K562 (cell line): ENCODE results near the gene ENDOG. TPM values are rescaled to one million over a fixed set of nuclear protein-coding genes. Genes with fewer than 3 reads are reported as not detected.
A peak's percentile ranks its signal among the peaks of the same experiment; 100 is the strongest.

Source experiments
- ATF7 ChIP-seq: fragments of 450-650 bp; IDR thresholded peaks from 2 replicates; pipeline ENCODE4 v1.7.1; 2014; ENCODE audit warnings: mild to moderate bottlenecking, moderate library complexity
- C11orf30 ChIP-seq: fragments of 450-650 bp; IDR thresholded peaks from 2 replicates; pipeline ENCODE4 v1.6.1; 2016; ENCODE audit warnings: low read depth, mild to moderate bottlenecking
- CBFA2T2 ChIP-seq: fragments of 450-650 bp; conservative IDR thresholded peaks from 2 replicates; pipeline ENCODE4 v1.6.1; 2017; ENCODE audit warnings: mild to moderate bottlenecking
- CREBBP ChIP-seq: IDR thresholded peaks from one replicate; pipeline ENCODE4 v1.6.1; 2012; ENCODE audit warnings: low read depth, mild to moderate bottlenecking, control low read depth, inconsistent platforms, low read length
- DACH1 ChIP-seq: fragments of 450-650 bp; IDR thresholded peaks from 2 replicates; pipeline ENCODE4 v1.6.1; 2018; ENCODE audit not compliant: partially characterized antibody
- EGR1 ChIP-seq: fragments of 450-650 bp; conservative IDR thresholded peaks from 2 replicates; pipeline ENCODE4 v1.6.1; 2017; ENCODE audit warnings: mild to moderate bottlenecking
- ELF1 ChIP-seq: fragments of 200-800 bp; sonication (Bioruptor generic); IDR thresholded peaks from 2 replicates; pipeline ENCODE4 v1.6.1; 2016; ENCODE audit warnings: missing genetic modification characterization, missing compliant biosample characterization
- EP400 ChIP-seq: fragments of 450-650 bp; IDR thresholded peaks from 2 replicates; pipeline ENCODE4 v1.6.1; 2017; ENCODE audit warnings: antibody characterized with exemption, mild to moderate bottlenecking, moderate library complexity
- HDAC2 ChIP-seq: fragments of 450-650 bp; IDR thresholded peaks from 2 replicates; pipeline ENCODE4 v1.6.1; 2016; ENCODE audit warnings: mild to moderate bottlenecking
- JUND ChIP-seq, 2 experiments: IDR thresholded peaks; 2 replicates in 1 of 2; 3 replicates in 1 of 2; pipeline ENCODE4 v1.6.1; 2011; ENCODE audit warnings: borderline replicate concordance in 2 of 2, low read depth in 2 of 2, low read length in 2 of 2, improper control_type of control experiment in 1 of 2, missing biosample characterization in 1 of 2, missing genetic modification characterization in 1 of 2, missing genetic modification reagents in 1 of 2
- KDM1A ChIP-seq, 2 experiments: fragments of 450-650 bp; IDR thresholded peaks; 2 replicates each; pipeline ENCODE4 v1.6.1; 2016; ENCODE audit warnings: mild to moderate bottlenecking in 2 of 2
- MAFF ChIP-seq: IDR thresholded peaks from 2 replicates; pipeline ENCODE4 v1.6.1; 2012; ENCODE audit warnings: low read length, improper control_type of control experiment
- MNT ChIP-seq, 2 experiments: fragments of 450-650 bp; conservative IDR thresholded peaks; 2 replicates each; pipeline ENCODE4 v1.6.1; 2017; ENCODE audit warnings: mild to moderate bottlenecking in 2 of 2, moderate library complexity in 2 of 2
- NFATC3 ChIP-seq: fragments of 450-650 bp; IDR thresholded peaks from 2 replicates; pipeline ENCODE4 v1.6.1; 2017; ENCODE audit warnings: mild to moderate bottlenecking
- PHF8 ChIP-seq: fragments of 200-600 bp; sonication (generic); IDR thresholded peaks from 2 replicates; pipeline ENCODE4 v1.6.1; 2012; ENCODE audit warnings: mixed run types, mild to moderate bottlenecking, inconsistent platforms, low read length, moderate library complexity, borderline replicate concordance
- PKNOX1 ChIP-seq: fragments of 450-650 bp; IDR thresholded peaks from 2 replicates; pipeline ENCODE4 v1.6.1; 2016
- RCOR1 ChIP-seq, 2 experiments: IDR thresholded peaks; 2 replicates each; pipeline ENCODE4 v1.6.1; 2012; ENCODE audit warnings: low read depth in 2 of 2, low read length in 2 of 2, borderline replicate concordance in 1 of 2, improper control_type of control experiment in 1 of 2
- SMARCA5 ChIP-seq: fragments of 450-650 bp; IDR thresholded peaks from 2 replicates; pipeline ENCODE4 v1.6.1; 2016
- TRIM24 ChIP-seq, 2 experiments: fragments of 450-650 bp; IDR thresholded peaks; 2 replicates each; pipeline ENCODE4 v1.6.1; 2016
- ZMIZ1 ChIP-seq, 2 experiments: fragments of 150-350 bp in 1 of 2; IDR thresholded peaks; 2 replicates each; pipeline ENCODE4 v1.6.1; 2012 to 2016; ENCODE audit warnings: low read depth in 2 of 2, low read length in 2 of 2, mild to moderate bottlenecking in 1 of 2, moderate library complexity in 1 of 2
- ZNF121 ChIP-seq: sonication (generic); formaldehyde crosslinking; conservative IDR thresholded peaks from 2 replicates; pipeline ENCODE4 v1.8.0; 2022; ENCODE audit warnings: missing genetic modification reagents
- ZNF384 ChIP-seq: IDR thresholded peaks from 2 replicates; pipeline ENCODE4 v1.6.1; 2012; ENCODE audit warnings: low read depth, low read length, improper control_type of control experiment
- ZNF589 ChIP-seq: fragments of 200-800 bp; sonication (Bioruptor generic); IDR thresholded peaks from 2 replicates; pipeline ENCODE4 v1.6.1; 2016; ENCODE audit warnings: low read depth, missing genetic modification characterization, missing compliant biosample characterization
- polyA plus RNA-seq, 8 experiments: library from polyadenylated mRNA; depleted of rRNA in 4 of 8; stranded (reverse) in 5 of 8; unstranded in 3 of 8; fragments of >200 nt; fragmentation: Nextera tagmentation in 2 of 8; fragmentation: Illumina TruSeq in 1 of 8; extraction: Ambion mirVana in 2 of 8; extraction: Trizol in 1 of 8; gene quantifications; 2 replicates each; pipeline versions ENCODE4 v1.2.1 to v1.2.3, GENCODE V29; 2011 to 2014; ENCODE audit warnings: inconsistent platforms in 1 of 8, missing spikeins in 1 of 8
- total RNA-seq, 7 experiments: library from RNA; depleted of rRNA in 6 of 7; stranded (reverse); fragments of >200 nt in 6 of 7; fragmentation: Illumina TruSeq in 2 of 7; extraction: Trizol in 2 of 7; gene quantifications; 2 replicates each; pipeline versions ENCODE4 v1.2.1 to v1.2.3, GENCODE V29; 2011 to 2021; ENCODE audit warnings: low replicate concordance in 1 of 7

ENDOG gene
- total and polyA plus RNA-seq, 9 of the 15 experiments (the other 6 are each of a cell fraction or from before 2014, with no cell fraction given), result 1.2 to 91.0 (median 25.5) TPM

GRCh38 chr9:128870128-128870940, 52.0 kb downstream of the ENDOG start (continued):
- TF ChIP-seq RCOR1 (IDR thresholded peaks at IDR 0.05; ENCODE audit: borderline replicate concordance in 1 of 2, low read depth in 2 of 2, low read length in 2 of 2) (peak; percentile 55 to 62; a peak in 2 of 4 replicates), HDAC2 (0 out of 2 replicates have a peak, but pooled peaks have one; percentile 48), PKNOX1 (0 out of 2 replicates have a peak, but pooled peaks have one; percentile 16), ZNF121 (CRISPR knock-in tag) (peak; percentile 99), ATF7 (peak; percentile 77; the same call in 1 of the 2 replicates), EGR1 (peak; percentile 73), ELF1 (tag) (no peak), NFATC3 (peak; percentile 99), DACH1 (no peak), ZMIZ1 (IDR thresholded peaks at IDR 0.05; ENCODE audit: low read depth in 2 of 2, low read length in 2 of 2) (0 out of 4 replicates have a peak, but pooled peaks of 1 of the 2 experiments have one; percentile 58), CBFA2T2 (peak; percentile 90), ZNF589 (CRISPR knock-in tag) (no peak), CREBBP (no peak), MNT (conservative IDR thresholded peaks at IDR 0.05) (peak; percentile 17 to 41; a peak in 1 of 4 replicates), PHF8 (no peak), EP400 (peak; percentile 45; the same call in 1 of the 2 replicates), ZNF384 (peak; percentile 47; the same call in 1 of the 2 replicates), KDM1A (IDR thresholded peaks at IDR 0.05) (peak; percentile 87 to 90), SMARCA5 (peak; percentile 79; the same call in 1 of the 2 replicates), TRIM24 (IDR thresholded peaks at IDR 0.05) (peak; percentile 83 to 87), JUND (IDR thresholded peaks at IDR 0.05; ENCODE audit: borderline replicate concordance, low read depth, low read length) (peak; percentile 68), JUND (tag; IDR thresholded peaks at IDR 0.05; ENCODE audit: borderline replicate concordance, low read depth, low read length) (peak; percentile 59; the same call in 2 of the 3 replicates), MAFF (peak; percentile 13), C11orf30 (peak; percentile 69)
